GM18517 (cell line): ENCODE measurements around the gene PRKAR1B.

Experiments
- ATAC-seq: cut with Tn5 transposase; IDR thresholded peaks from one replicate; pipeline ENCODE4 v1.9.1; 2021; ENCODE audit warnings: mild to moderate bottlenecking, moderate library complexity; ENCODE audit not compliant: unreplicated experiment

The PRKAR1B gene

DNA sequence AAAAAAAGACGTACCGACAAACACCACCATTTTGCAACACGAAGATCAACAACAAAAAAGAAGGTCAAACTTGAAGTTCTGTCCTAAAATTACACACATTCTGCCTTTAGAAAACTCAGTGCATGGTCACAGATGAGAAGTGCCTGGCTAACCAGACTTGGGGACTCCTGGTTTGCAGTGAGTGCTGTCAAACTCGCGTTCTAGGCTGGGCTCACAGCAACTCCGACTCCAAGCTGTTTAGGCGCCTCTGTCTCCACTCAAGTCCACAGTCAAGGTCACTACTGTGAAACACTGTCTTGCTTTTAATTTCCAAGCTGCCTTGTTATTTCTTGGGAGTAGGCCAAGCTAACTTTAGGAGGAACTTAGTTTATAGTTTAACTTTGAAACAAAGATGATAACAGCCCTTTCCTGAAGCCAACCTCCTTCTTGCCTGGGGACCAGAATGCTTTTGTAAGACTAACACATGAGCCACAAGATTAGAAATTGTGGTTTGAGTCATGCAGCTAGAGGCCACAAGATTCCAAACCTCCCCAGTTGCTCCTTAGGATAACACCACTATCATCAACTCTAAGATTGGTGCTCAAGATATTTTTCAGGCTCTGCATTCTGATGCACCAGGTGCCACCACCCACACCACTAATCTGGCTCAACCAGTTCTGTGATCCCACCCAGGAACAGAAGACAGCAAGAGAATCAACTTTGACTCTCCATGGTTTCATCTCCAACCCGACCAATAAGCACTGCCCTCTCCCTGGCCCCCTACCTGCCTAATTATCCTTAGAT is 1.7 kb downstream of the PRKAR1B start:
- no peak for ATAC-seq

DNA sequence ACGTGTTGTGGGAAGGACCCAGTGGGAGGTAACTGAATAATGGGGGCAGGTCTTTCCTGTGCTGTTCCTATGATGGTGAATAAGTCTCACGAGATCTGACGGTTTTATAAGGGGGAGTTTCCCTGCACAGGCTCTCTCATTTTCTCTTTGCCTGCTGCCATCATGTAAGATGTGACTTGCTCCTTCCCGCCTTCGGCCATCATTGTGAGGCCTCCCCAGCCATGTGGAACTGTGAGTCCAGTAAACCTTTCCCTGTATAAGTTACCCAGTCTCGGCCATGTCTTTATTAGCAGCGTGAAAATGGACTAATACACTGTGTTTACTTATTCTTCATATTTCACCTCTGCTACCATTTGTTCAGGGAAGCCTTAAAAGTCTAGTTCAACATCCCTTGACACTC is 2.8 kb downstream of the PRKAR1B start:
- no peak for ATAC-seq

DNA sequence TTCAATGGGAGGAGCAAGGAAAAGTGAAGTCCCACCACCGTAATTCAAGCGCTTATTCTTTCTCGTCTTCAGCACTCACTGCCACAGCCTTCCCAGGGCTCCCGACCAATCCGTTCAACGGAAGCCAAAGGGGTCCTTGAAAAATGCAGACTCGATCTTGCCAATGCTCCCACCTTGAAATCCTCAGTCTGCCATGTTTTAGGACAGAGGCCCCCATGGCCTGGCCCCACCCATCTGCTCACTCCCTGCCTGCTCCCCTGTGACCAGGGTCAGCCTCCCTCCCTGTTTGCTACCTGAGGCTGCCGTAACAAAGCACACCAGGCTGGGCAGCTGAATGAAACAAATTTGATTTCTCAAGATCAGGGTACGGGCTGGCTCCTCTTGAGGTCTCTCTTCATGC is 3.5 kb downstream of the PRKAR1B start:
- no peak for ATAC-seq

DNA sequence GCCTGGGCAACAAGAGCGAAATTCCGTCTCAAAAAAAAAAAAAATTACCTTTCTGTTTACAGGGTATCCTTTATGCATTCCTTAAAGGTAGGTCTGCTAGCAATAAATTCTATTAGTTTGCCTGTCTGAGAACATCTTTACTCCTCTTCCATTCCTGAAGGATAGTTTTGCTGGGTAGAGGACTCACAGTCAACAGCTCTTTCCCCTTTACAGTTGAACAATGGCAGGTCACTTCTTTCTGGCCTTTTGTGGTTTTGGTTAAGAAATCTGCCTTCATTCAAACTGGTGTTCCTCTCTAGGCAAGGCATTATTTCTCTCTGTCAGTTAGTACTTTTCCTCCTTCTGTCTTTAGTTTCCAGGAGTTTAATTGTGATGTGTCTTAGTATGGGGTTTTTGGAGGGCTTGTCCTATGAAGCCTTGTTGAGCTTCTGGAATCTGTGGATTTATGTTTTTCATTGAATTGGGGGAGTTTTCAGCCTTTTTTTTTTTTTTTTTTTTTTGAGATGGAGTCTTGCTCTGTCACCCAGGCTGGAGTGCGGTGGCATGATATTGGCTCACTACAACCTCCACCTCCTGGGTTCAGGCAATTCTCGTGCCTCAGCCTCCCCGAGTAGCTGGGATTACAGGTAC is 5.3 kb downstream of the PRKAR1B start:
- no peak for ATAC-seq

DNA sequence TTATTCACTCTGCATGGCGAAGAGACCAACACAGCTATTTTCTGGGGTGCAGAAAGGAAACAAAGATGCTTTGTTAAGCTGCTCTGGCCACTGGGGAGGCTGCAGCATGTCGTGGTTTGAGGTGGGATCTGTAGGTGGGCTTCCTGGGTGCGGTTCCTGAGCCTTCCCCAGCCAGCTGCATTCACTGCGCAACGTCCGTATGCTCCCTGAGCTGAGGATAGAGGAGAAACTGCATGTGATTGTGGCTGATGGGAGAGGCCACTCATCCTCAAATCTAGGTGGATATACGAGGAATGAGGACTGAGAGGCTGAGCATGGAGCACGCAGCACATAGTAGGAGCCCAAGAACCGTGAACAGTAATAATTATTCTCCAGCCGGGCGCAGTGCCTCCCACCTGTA is 10.4 kb downstream of the PRKAR1B start:
- no peak for ATAC-seq

DNA sequence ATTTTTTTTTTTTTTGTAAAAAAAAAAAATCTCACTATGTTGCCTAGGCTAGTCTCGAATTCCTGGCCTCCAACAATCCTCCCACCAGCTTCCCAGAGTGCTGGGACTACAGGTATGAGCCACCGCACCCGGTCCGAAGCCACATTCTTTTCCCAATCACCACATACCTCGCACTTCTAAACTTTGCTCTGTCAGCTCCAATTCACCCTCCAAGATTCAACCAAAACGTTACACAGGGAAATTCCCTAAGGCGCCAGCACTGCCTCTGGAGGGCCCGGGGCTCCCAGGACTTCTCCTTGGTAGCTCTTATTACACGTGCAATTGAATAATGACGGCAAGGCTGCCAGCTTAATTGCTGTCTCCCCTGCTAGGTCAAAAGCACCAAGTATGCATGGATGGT is 10.9 kb downstream of the PRKAR1B start:
- no peak for ATAC-seq

DNA sequence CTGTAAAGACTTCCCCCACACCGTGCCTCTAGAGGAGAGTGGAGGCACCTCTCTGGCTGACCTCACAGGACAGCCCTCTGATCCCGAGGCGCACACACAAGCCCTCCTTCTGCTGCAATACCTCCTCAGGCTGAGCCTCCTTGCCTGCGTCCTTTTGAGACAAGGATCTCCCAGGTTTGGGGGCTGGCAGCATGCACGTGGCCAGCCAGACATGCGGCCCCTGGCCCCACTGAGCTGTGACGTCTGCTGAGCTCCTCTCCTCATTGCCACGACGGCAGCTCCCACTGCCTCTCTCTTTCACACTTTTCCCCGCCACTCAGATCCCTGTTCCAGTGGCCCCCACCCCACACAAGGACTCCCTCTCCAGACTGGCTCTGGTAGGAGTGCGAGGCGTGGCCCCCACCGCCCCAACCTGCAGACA is 12.8 kb downstream of the PRKAR1B start:
- ATAC-seq: no peak

DNA sequence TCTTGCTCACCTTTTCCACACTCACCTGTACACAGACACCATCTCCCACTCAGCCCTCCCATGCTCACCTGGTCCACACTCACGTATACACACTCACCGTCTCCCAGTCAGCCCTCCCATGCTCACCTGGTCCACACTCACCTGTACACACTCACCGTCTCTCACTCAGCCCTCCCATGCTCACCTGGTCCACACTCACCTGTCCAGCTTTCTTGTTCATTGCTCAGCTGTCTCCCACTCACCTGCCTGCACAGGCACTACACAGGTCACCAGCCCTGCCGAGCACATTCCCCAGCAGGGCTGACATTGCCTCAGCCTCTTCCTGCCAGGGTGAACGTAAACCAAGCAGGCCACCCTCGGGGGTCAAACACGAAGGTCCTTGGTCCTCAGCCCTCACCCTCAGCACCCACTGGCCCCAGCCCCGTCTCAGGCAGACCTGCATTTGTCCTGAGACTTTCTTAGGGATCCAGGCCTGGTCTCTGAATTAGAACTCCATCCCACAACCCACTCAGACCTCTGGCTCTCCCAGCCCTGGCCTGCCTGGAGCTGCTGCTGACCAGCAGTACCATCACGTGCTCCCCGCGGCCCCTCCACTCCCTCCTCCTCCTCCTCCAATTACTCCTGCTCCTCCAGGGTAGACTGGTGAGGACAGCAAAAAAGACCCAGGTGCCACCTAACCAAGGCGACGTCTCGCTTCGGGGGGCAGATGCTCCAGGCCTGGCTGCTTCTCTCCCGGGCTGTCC is 13.4 kb downstream of the PRKAR1B start:
- no peak for ATAC-seq

DNA sequence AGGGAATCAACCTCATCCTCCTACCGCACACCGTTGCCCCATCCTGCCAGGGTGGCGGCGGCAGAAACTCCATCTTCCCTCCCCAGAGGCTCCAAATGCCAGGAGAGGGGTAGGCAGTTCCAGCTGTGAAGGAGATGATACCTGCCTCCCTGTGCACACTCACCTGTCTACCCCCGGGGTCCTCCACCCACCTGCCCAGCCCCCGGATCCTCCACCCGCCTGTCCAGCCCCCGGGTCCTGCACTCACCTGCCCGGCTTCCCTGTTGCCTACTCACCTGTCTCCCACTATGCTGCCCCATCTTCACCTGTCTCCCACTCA is 14.0 kb downstream of the PRKAR1B start:
- no peak for ATAC-seq

DNA sequence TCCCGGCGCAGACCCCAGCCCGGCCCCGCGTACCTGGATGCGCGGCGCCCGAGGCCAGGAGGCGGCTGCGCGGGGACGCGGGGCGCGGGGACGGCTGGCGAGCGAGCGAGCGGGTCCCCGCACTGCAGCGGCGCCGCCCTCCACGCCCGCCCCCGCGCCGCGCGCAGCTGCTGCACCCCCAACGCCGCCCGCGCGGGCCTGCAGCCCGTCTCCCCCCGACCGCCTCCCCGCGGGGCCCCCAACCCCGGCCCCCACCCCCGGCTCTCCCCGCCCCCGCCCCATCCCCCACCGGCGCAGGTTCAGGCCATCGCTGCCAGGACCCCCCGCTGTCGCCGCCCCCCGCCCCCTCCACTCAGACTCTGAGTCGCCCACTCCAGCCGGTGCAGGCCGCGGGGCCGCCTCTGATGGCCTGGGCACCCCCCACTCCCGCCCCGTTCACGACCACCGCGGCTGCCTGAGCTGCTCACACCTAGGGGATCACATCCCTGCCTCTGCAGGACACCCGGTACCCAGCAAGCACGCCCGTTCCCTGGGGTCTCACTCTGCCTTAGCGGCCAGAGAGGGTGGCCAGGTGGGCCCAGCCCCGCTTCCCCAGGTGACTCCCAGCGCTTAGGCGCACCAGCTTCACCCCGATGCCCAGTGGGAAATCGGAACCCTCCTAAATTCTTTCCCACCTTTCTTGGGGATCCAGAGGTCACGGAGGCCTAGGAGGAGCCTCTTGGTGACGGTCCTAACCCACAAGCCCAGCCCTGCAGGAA is 14.5 kb downstream of the PRKAR1B start:
- ATAC-seq: no peak

DNA sequence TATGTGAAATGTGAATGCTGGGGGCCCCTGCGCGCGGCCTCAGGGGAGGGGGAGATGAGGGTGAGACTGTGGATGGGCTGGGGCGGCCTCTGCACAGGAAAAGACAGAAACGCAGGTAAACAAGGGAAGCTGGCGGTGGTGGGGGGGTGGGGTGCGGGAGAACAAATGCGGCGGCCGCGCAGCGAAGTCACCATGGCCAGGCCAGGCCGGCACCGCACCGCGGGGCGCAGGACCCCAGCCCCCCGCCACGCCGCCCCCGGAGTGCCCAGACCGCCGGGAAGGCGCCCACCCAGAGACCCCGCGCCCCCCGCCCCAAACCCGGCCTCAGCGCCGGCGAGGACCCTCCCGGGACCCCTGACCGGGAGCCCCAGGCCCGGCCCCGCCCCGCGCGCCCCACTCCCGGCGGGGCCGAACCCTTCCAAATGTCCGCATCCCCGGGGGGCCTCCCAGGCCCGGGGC is 15.1 kb downstream of the PRKAR1B start:
- no peak for ATAC-seq

DNA sequence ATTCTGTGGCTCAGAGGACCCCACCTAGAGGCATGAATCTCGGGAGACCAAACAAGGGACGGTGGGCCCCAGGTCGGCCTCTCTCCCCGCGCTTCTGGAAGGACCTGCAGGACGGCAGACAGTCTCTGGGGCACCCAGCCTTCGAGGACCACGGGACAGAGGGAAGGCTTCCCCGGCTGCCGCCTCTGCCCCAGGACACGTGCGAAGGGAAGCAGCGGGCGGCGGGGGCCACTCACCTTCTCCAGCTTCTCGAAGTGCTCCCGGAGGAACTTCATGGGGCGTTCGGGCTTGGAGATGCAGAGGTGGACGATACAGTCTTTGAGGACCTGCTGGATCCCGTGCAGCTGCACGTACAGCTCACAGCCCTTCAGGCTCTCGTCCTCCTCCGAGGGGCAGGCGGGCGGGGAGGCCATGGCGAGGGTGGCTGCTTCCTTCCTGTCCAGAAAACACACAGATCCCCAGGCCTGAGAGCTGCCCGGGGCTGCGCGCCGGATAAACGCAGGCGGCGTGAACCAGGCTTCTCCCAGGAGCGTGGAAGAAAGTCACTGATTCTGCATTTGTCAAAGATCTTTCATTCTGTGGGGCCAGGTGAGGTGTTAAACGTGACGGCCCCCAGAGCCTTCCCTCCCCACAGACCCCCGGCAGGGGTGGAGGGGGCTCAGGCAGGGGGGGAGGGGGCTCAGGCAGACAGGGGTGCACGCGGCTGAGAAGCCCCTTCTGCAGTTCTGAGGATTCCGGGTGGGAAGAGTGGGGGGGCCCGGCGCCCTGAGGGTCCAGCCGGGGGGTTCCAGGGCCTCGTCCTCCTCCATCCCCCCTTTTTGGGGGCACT is 15.8 kb downstream of the PRKAR1B start:
- ATAC-seq: no peak

DNA sequence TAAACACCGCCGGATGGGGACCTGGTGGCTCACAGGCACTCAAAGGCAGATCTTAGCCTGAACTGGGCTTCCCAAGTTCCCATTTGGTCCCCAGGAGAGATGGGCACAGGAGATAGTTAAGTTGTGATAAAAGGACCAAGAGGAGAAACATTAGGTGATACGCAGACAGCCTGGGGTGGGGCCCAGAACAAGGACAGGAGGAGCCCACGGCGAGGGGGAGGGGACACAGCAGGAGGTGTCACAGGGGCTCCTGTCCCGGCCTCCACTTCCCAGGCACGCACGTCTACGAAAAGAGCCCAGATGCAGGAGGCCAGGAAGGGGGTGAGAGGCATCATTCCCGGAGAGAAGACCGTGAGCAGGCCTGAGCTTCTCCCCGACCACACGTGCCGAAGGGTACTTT is 16.9 kb downstream of the PRKAR1B start:
- no peak for ATAC-seq

DNA sequence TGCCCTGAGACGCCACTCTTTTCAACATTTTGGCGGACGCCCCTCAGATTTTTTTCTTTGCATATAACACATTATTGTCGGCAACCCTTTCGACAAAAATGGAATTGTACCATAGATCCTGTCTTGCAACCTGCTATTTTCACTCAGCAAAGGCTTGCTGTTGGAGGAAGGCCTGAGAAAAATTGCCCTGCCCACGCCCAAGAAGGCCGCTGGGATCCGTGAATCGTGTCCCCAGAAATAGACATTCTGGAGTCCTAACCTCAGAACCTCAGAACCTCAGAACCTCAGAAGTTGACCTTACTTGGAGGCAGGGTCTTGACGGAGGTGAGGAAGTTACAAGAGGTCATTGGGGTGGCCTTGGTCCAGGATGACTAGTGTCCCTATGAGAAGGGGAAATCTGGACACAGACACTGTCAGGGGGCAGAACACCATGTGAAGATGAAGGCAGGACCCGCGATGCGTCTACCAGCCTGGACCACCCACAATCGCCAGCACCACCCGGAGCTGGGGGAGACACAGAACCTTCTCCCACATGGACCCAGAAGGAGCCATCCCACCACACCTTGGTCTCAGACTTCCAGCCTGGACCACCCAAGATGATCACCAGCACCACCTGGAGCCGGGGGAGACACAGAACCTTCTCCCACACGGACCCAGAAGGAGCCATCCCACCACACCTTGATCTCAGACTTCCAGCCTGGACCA is 19.6 kb downstream of the PRKAR1B start:
- no peak for ATAC-seq

DNA sequence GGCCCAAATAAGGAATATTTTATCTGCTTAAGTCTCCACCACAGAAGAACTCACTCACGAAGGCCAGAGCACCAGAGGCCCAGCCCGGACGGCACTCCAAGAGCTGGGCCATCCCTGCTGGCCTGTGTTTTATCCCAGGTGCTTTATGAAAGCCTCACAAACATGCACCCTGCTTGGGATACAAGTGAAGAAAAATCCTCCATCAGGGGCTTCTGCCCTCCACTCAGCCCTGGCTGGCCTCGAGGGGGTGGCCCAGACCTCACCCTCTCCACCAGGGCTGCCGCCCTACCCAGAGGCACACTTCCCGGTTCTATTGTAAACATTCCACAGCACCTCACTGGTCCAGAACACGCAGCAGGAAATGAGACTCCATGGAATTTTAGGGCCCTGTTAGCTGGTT is 20.4 kb downstream of the PRKAR1B start:
- no peak for ATAC-seq

DNA sequence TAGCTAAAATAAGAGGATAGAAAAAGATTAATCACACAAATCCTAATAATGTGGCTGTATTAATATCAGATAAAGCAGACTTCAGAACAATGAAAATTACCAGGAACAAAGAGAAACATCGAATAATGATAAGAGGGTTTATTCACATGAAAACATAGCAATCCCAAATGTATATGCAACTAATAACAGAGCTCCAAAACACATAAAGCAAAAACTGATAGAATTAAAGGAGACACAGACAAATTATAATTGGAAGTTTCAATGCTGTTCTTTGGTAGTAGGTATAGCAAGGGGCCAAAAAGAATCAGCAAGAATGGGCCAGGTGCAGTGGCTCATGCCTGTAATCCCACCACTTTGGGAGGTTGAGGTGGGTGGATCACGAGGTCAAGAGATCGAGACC is 24.0 kb downstream of the PRKAR1B start:
- no peak for ATAC-seq

DNA sequence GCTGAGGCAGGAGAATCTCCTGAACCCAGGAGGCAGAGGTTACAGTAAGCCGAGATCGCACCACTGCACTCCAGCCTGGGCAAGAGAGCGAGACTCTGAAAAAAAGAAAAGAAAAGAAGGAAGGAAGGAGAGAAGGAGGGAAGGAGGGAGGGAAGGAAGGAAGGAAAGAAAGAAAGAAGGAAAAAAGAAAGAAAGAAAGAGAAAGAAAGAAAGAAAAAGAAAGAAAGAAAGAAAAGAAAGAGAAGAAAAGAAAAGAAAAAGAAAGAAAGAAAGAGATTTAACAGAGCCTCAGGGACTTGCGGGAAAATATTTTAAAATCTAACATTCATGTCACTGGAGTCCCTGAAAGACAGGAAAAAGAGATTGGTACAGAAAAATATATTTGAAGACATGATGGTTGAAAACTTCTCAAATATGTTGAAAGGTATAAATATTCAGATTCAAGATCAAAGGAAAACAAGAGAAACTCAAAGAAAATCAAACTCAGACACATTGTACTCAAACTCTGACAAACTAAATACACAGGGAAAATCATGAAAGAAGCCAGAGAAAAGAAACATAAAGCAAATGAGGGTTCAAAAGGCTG is 25.9 kb downstream of the PRKAR1B start:
- ATAC-seq: no peak

DNA sequence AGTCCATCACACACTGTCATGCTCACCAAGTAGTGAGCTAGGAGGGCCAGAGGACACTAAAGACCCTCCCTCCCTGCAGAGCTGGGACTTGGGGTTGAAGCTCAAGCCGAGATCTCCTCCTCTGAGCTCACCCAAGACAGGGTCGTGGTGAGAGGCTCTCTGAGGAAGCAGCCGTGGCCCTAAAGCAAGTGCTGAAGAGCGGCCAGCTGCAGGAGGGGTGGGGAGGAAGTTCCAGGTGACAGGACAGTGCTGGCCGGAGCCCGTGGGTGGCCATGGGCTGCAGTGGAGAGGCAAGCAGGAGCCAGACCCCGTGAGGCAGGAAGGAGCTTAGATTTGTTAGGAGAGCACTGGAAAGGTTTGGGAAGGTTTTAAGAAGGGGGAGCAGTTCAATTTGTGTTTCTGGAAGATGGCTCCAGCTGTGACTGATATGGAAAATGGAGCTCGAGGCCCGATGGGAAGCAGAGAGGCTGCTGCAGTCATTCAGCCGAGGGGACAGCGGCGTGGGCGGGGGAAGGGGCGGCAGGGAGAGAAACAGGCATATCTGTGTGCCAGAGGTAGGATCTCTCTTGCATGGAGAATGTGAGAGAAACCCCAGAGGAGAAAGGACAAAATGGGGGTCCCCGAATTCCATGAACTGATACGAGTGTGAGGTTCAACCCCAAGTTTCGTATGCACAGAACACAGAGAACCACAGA is 27.5 kb downstream of the PRKAR1B start:
- ATAC-seq: no peak
